DND-41 (cell line): ENCODE measurements around the gene RTF2.

Experiments used
- ATAC-seq: fragments of 200-7000 bp; cut with Tn5 transposase; 3 replicates; pipeline ENCODE4 v1.9.1; 2021; ENCODE audit warnings: low read depth; ENCODE audit not compliant: insufficient read depth
- DNase-seq: peaks from one replicate; pipeline ENCODE4 v3.0.0-alpha.2; 2020
- H2AFZ ChIP-seq: 2 replicates; pipeline ENCODE4 v1.6.0; 2012; ENCODE audit warnings: low read depth, low read length
- H3K27ac ChIP-seq: 2 replicates; pipeline ENCODE4 v1.5.1; 2012; ENCODE audit warnings: low read length, inconsistent platforms
- H3K27me3 ChIP-seq: fragments of 200-600 bp; sonication (generic); 2 replicates; pipeline ENCODE4 v1.6.0; 2012; ENCODE audit warnings: low read length, mild to moderate bottlenecking, inconsistent platforms; ENCODE audit not compliant: insufficient read depth, poor library complexity
- H3K36me3 ChIP-seq: 2 replicates; pipeline ENCODE4 v1.5.1; 2012; ENCODE audit warnings: low read length, inconsistent platforms; ENCODE audit not compliant: insufficient read depth
- H3K4me1 ChIP-seq: 2 replicates; pipeline ENCODE4 v1.5.1; 2012; ENCODE audit warnings: mild to moderate bottlenecking, low read length; ENCODE audit not compliant: insufficient read depth
- H3K4me2 ChIP-seq: 2 replicates; pipeline ENCODE4 v1.6.0; 2012; ENCODE audit warnings: mild to moderate bottlenecking, moderate library complexity, low read length, inconsistent platforms; ENCODE audit not compliant: insufficient read depth
- H3K4me3 ChIP-seq, 2 experiments: fragments of 200-600 bp in 1 of 2; shearing (Covaris generic) in 1 of 2; 2 replicates each; pipeline ENCODE4 v1.5.1; 2012 to 2016; ENCODE audit warnings: inconsistent platforms in 2 of 2, low read length in 2 of 2, mild to moderate bottlenecking in 2 of 2, low read depth in 1 of 2, moderate library complexity in 1 of 2
- H3K79me2 ChIP-seq: 2 replicates; pipeline ENCODE4 v1.6.0; 2012; ENCODE audit warnings: low read length, inconsistent platforms; ENCODE audit not compliant: insufficient read depth
- H3K9ac ChIP-seq: 2 replicates; pipeline ENCODE4 v1.6.0; 2012; ENCODE audit warnings: low read depth, mild to moderate bottlenecking, inconsistent platforms, low read length, moderate library complexity
- H3K9me3 ChIP-seq: 2 replicates; pipeline ENCODE4 v1.5.1; 2012; ENCODE audit warnings: low read length, moderate library complexity, mild to moderate bottlenecking, inconsistent platforms; ENCODE audit not compliant: insufficient read depth, severe bottlenecking
- H4K20me1 ChIP-seq: 2 replicates; pipeline ENCODE4 v1.6.0; 2012; ENCODE audit warnings: low read length; ENCODE audit not compliant: insufficient read depth
- EZH2 ChIP-seq: IDR thresholded peaks from 3 replicates; pipeline ENCODE4 v1.6.1; 2012; ENCODE audit warnings: borderline replicate concordance, low read depth, mild to moderate bottlenecking, moderate library complexity, low read length, inconsistent platforms; ENCODE audit not compliant: severe bottlenecking
- TF ChIP-seq, protein P1 (sequence below): IDR thresholded peaks from 2 replicates; pipeline ENCODE4 v1.5.1; 2012; ENCODE audit warnings: borderline replicate concordance, low read length, moderate library complexity, mild to moderate bottlenecking; ENCODE audit not compliant: poor library complexity, severe bottlenecking; ENCODE audit errors: extremely low read depth

Gene RTF2

DNA sequence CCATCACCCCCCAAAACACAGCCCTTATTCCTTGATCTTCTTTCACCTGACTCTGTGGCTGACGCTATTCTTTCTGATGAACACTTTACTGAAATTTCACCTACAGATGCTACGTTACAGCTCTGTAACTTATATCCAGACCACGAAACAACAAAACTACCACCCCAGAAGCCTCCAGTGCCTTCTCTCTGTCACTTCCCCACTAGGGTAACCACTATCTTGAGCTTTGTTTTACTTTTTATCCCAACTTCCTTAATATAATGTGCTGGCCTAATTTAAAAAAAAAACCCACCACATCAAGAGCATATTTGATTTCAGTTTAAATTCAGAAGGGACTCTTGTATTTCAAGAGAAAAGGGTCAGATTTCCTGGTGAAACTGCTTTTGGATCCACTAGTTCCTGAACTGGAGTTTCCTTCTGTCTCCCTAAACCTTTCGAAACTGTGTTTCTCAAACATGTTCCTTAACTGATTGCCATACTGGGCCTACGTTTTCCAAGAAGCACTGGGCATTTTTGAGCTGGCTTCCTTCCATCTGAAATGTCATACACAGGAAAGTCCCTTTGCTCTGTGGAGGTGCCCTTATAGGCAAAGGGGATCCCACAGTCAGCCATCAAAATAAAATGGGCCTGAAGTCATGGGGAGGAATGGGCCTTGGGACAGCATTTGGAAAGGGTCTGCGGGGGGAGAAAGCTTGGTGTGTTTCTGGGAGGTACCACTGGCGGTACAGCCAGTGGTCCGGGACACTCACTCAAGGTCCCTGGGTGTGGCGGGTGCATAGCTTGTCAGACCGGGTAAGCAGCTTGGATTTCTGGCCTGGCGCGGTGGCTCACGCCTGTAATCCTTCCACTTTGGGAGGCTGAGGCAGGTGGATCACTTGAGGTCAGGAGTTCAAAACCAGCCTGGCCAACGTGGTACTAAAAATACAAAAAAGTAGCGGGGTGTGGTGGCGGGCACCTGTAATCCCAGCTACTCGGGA, 25.8 kb upstream of the RTF2 start:
- H3K9me3 ChIP-seq = no peaks in the 10 kb centered on the region
- no peak for TF ChIP-seq EZH2
- TF ChIP-seq, protein P1, sequence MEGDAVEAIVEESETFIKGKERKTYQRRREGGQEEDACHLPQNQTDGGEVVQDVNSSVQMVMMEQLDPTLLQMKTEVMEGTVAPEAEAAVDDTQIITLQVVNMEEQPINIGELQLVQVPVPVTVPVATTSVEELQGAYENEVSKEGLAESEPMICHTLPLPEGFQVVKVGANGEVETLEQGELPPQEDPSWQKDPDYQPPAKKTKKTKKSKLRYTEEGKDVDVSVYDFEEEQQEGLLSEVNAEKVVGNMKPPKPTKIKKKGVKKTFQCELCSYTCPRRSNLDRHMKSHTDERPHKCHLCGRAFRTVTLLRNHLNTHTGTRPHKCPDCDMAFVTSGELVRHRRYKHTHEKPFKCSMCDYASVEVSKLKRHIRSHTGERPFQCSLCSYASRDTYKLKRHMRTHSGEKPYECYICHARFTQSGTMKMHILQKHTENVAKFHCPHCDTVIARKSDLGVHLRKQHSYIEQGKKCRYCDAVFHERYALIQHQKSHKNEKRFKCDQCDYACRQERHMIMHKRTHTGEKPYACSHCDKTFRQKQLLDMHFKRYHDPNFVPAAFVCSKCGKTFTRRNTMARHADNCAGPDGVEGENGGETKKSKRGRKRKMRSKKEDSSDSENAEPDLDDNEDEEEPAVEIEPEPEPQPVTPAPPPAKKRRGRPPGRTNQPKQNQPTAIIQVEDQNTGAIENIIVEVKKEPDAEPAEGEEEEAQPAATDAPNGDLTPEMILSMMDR = no peak
- ATAC-seq (no peak), DNase-seq (no peak)
- no peaks in the 10 kb centered on the region; the same call in 1 of the 2 replicates for H4K20me1 ChIP-seq
- no peak overlapping the region for H3K27ac ChIP-seq
- H2AFZ ChIP-seq = no peak overlapping the region
- H3K4me3 ChIP-seq = no peak overlapping the region
- no peaks in the 10 kb centered on the region for H3K79me2 ChIP-seq
- H3K27me3 ChIP-seq = no peaks in the 10 kb centered on the region
- H3K36me3 ChIP-seq = no peaks in the 10 kb centered on the region
- H3K4me1 ChIP-seq = peaks cover 8% of the 10 kb centered on the region
- no peak overlapping the region for H3K9ac ChIP-seq
- no peak overlapping the region for H3K4me2 ChIP-seq

- no peaks in the 10 kb centered on the region for H3K79me2 ChIP-seq
- H3K4me2 ChIP-seq = no peak overlapping the region
- peaks cover 8% of the 10 kb centered on the region for H3K4me1 ChIP-seq
- no peaks in the 10 kb centered on the region for H3K9me3 ChIP-seq
- no peaks in the 10 kb centered on the region for H3K36me3 ChIP-seq
- H3K9ac ChIP-seq = no peak overlapping the region
- no peaks in the 10 kb centered on the region for H3K27me3 ChIP-seq
- H4K20me1 ChIP-seq = no peaks in the 10 kb centered on the region; the same call in 1 of the 2 replicates
- H3K4me3 ChIP-seq = no peak overlapping the region
- H3K27ac ChIP-seq = no peak overlapping the region
- DNase-seq (no peak), ATAC-seq (no peak)
- no peak overlapping the region for H2AFZ ChIP-seq
- TF ChIP-seq EZH2 = no peak
- TF ChIP-seq, protein P1 = no peak
These were observed 24.5 kb upstream of the RTF2 start for GRCh38 chr20:56443654-56444540.

DNA sequence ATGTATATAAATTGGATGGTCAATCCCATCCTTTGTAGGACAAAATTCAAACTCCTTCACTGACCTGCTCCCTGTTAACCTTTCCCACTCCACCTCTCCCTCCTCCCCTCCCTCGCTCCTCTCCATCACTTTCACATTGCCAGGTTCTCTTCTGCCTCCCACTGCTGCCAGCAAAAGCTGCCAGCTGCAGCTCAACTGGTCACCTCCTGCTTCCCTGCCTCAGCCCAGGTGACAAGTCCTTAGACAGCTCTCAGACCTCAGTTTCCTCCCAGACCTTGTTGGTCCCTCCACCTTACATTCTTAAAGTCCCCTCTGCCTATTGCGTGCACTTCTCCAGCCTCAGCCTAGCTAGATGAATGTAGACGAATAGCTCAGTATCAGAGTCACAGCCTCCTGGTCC, 23.3 kb upstream of the RTF2 start:
- Histone ChIP-seq H3K4me2 (no peak overlapping the region), H3K4me3 (no peak overlapping the region), H3K36me3 (no peaks in the 10 kb centered on the region), H3K4me1 (peaks cover 6% of the 10 kb centered on the region), H4K20me1 (no peaks in the 10 kb centered on the region; the same call in 1 of the 2 replicates), H3K27ac (no peak overlapping the region), H3K27me3 (no peaks in the 10 kb centered on the region), H3K9ac (no peak overlapping the region), H3K9me3 (no peaks in the 10 kb centered on the region), H2AFZ (no peak overlapping the region), H3K79me2 (no peaks in the 10 kb centered on the region)
- TF ChIP-seq, protein P1 = no peak
- TF ChIP-seq EZH2 = no peak
- DNase-seq (no peak), ATAC-seq (no peak)
